Heart right ventricle (tissue), 16 donors: ENCODE measurements around the gene ZBTB25. TPM values are rescaled to one million over a fixed set of nuclear protein-coding genes. Genes with fewer than 3 reads are reported as not detected.

Experiments
- ATAC-seq, 8 donors: fragments of 200-7000 bp; cut with Tn5 transposase; one replicate each; pipeline ENCODE4 v1.9.1; 2020; ENCODE audit warnings: mild to moderate bottlenecking in 8 of 8, moderate library complexity in 8 of 8, moderate number of reproducible peaks in 1 of 8
- DNase-seq, 2 donors: peaks; one replicate each; pipeline ENCODE4 v3.0.0-alpha.2; 2020
- H3K27ac ChIP-seq, 10 donors: fragments of 200-600 bp; sonication (generic) in 2 of 10; one replicate each; pipeline versions ENCODE4 v1.5.0 to v1.8.0; 2020 to 2022; ENCODE audit warnings: mild to moderate bottlenecking in 3 of 10
- H3K27me3 ChIP-seq, 7 donors: fragments of 200-600 bp; one replicate each; pipeline ENCODE4 v1.8.0; 2021 to 2022; ENCODE audit warnings: mild to moderate bottlenecking in 2 of 7
- H3K36me3 ChIP-seq, 9 donors: fragments of 200-600 bp; sonication (generic) in 1 of 9; one replicate each; pipeline versions ENCODE4 v1.5.0 to v1.8.0; 2020 to 2022; ENCODE audit warnings: mild to moderate bottlenecking in 2 of 9
- H3K4me1 ChIP-seq, 9 donors: fragments of 200-600 bp; sonication (generic) in 1 of 9; one replicate each; pipeline versions ENCODE4 v1.5.0 to v1.8.0; 2020 to 2022; ENCODE audit warnings: mild to moderate bottlenecking in 4 of 9
- H3K4me3 ChIP-seq, 10 donors: fragments of 200-600 bp; sonication (generic) in 2 of 10; one replicate each; pipeline versions ENCODE4 v1.5.0 to v1.8.0; 2020 to 2022; ENCODE audit warnings: mild to moderate bottlenecking in 7 of 10, moderate library complexity in 2 of 10
- H3K9me3 ChIP-seq, 11 donors: fragments of 200-600 bp in 10 of 11; sonication (generic) in 2 of 11; one replicate each; pipeline versions ENCODE4 v1.5.0 to v1.8.0; 2013 to 2022; ENCODE audit warnings: mild to moderate bottlenecking in 2 of 11, control low read depth in 1 of 11, moderate library complexity in 1 of 11
- WGBS, 2 donors: extraction: QIAGEN DNeasy Blood & Tissue Kit; methylation state at CpG; one replicate each; pipeline ENCODE4 v1.1.7; 2013; ENCODE audit warnings: inconsistent platforms in 1 of 2; 5-methylcytosine and 5-hydroxymethylcytosine counted together
- intact Hi-C, 10 donors: fragments of 100-400 bp; cut with DNase I; formaldehyde crosslinking; loops; one replicate each; pipeline versions ENCODE4 v1.11.1 to v1.14.2; 2022
- polyA plus RNA-seq, 2 donors: library from polyadenylated mRNA; stranded (reverse); fragments of 200-250 nt; gene quantifications; one replicate each; pipeline ENCODE4 v1.2.3, GENCODE V29; 2013
- total RNA-seq, 10 donors: library from RNA; stranded (reverse); fragmentation: NEBNext Ultra II Directional in 3 of 10; extraction: Animal tissue kit (Norgen Biotek cat#: 25700) in 3 of 10; gene quantifications; one replicate each; pipeline versions ENCODE4 v1.2.1 to v1.2.4, GENCODE V29; 2021 to 2023
- TF ChIP-seq, protein P1 (sequence below), 9 donors: fragments of 200-600 bp; sonication (generic) in 2 of 9; IDR thresholded peaks; one replicate each; pipeline versions ENCODE4 v1.5.0 to v1.8.0; 2021 to 2022; ENCODE audit warnings: antibody characterized with exemption in 9 of 9, mild to moderate bottlenecking in 5 of 9, moderate library complexity in 1 of 9
- donor health status: Arrhythmogenic right ventricular cardiomyopathy.
- donor health status: ischemic (EF 13 %, LVEDD 7.1; RV severe dilation, severe dysfunction).
- donor health status: healthy with polysubstance abuse.
- donor health status: DM: no; HTN: yes; CAD: no.
- donor health status: DM: no; HTN: no; CAD: no.
- donor health status: ischemic (EF 25% LVEDD 6.9; RV normal size, moderate dysfunction).
- donor health status: ischemic (EF 25% LVEDD 5.7; RV mildly dilated, moderate dysfunction).
- donor health status: healthy.
- donor health status: DM: yes; HTN: yes; CAD: no.
- donor health status: Ischemic cardiomyopathy.
- donor health status: ischemic (EF 35%, LVEDD 5.7; RV mildly dilated, moderate dysfunction).
- donor health status: nonischemic (EF 11% LVEDD 7.7; RV severe dilation, severe dysfunction).
- donor health status: DM: yes; HTN: yes; CAD: no.
- donor health status: PGD.
- donor health status: ischemic (EF 29% LVEDD 5.4; RV normal size, mild dysfunction).
- donor health status: nonischemic (EF 23%, LVEDD 6.1; RV moderate dilation, normal function).

Gene ZBTB25
- total and polyA plus RNA-seq, 12 donors: 3.0 to 24.7 (median 20.3) TPM

DNA sequence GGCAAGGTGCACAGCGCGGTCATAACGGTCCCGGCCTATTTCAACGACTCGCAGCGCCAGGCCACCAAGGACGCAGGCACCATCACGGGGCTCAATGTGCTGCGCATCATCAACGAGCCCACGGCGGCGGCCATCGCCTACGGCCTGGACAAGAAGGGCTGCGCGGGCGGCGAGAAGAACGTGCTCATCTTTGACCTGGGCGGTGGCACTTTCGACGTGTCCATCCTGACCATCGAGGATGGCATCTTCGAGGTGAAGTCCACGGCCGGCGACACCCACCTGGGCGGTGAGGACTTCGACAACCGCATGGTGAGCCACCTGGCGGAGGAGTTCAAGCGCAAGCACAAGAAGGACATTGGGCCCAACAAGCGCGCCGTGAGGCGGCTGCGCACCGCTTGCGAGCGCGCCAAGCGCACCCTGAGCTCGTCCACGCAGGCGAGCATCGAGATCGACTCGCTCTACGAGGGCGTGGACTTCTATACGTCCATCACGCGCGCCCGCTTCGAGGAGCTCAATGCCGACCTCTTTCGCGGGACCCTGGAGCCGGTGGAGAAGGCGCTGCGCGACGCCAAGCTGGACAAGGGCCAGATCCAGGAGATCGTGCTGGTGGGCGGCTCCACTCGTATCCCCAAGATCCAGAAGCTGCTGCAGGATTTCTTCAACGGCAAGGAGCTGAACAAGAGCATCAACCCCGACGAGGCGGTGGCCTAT, 37.8 kb upstream of the ZBTB25 start:
- Histone ChIP-seq H3K4me1 (peaks cover 0 to 35% (median 16%) of the 10 kb centered on the region in 9 donors), H3K27me3 (peaks cover 0 to 44% (median 4%) of the 10 kb centered on the region in 7 donors), H3K36me3 (no peaks in the 10 kb centered on the region), H3K4me3 (peak overlapping the region in 9 of 10 donors; percentile 21 to 75 (median 71)), H3K9me3 (peaks cover 0 to 13% (median 0%) of the 10 kb centered on the region in 11 donors), H3K27ac (no peak overlapping the region)
- no peak for ATAC-seq
- TF ChIP-seq, protein P1, sequence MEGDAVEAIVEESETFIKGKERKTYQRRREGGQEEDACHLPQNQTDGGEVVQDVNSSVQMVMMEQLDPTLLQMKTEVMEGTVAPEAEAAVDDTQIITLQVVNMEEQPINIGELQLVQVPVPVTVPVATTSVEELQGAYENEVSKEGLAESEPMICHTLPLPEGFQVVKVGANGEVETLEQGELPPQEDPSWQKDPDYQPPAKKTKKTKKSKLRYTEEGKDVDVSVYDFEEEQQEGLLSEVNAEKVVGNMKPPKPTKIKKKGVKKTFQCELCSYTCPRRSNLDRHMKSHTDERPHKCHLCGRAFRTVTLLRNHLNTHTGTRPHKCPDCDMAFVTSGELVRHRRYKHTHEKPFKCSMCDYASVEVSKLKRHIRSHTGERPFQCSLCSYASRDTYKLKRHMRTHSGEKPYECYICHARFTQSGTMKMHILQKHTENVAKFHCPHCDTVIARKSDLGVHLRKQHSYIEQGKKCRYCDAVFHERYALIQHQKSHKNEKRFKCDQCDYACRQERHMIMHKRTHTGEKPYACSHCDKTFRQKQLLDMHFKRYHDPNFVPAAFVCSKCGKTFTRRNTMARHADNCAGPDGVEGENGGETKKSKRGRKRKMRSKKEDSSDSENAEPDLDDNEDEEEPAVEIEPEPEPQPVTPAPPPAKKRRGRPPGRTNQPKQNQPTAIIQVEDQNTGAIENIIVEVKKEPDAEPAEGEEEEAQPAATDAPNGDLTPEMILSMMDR (IDR thresholded peaks at IDR 0.05): no peak
- peak in 1 of 2 donors; percentile 11 for DNase-seq
- intact Hi-C loops: loop anchor here in 9 of 10 donors (2.0 to 10.0 kb wide), 4 partner anchors 93 to 233 kb away; no protein-coding TSS in a partner anchor
- WGBS, 2 donors: 15% methylated on average over 73 of the region's 73 CpGs

DNA sequence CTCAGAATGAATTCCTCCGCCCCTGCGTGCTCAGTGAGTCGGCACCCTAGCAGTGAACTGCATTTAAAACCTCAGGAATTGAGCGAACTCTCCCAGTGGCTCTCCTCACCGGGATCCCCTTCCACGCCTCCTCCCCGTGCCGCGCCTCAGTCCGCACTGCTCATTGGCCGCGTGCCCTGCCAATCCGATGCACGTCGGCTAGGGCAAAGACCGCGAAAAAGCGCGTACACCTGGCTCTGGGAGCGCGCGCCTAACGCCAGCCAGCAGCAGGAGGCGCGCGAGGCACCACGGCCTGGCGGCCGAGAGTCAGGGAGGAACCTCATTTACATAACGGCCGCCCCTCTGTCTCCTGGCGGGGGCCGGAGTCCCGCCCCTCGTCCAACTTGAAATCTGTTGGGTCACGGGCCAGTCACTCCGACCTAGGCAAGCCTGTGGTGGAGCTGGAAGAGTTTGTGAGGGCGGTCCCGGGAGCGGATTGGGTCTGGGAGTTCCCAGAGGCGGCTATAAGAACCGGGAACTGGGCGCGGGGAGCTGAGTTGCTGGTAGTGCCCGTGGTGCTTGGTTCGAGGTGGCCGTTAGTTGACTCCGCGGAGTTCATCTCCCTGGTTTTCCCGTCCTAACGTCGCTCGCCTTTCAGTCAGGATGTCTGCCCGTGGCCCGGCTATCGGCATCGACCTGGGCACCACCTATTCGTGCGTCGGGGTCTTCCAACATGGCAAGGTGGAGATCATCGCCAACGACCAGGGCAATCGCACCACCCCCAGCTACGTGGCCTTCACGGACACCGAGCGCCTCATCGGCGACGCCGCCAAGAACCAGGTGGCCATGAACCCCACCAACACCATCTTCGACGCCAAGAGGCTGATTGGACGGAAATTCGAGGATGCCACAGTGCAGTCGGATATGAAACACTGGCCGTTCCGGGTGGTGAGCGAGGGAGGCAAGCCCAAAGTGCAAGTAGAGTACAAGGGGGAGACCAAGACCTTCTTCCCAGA, 36.9 kb upstream of the ZBTB25 start, which contains the start of gene HSPA2:
Gene HSPA2 (plus strand): TSS at position 534 of the 995 bp plus-strand sequence. CDS start 109 bp downstream, at position 643.
- Histone ChIP-seq H3K4me3 (peak within 1 kb of the TSS; percentile 41 to 75 (median 70)), H3K27me3 (peaks cover 0 to 44% (median 4%) of the 10 kb centered on the region in 7 donors), H3K9me3 (peaks cover 0 to 13% (median 0%) of the 10 kb centered on the region in 11 donors), H3K4me1 (peaks cover 0 to 35% (median 16%) of the 10 kb centered on the region in 9 donors), H3K27ac (peak within 1 kb of the TSS; percentile 12 to 84 (median 82)), H3K36me3 (no peaks in the 10 kb centered on the region)
- ATAC-seq: peak; percentile 97 to 99 (median 98)
- peak; percentile 99 for DNase-seq
- intact Hi-C loops: loop anchor here in 9 of 10 donors (2.0 to 10.0 kb wide), 4 partner anchors 94 to 234 kb away; no protein-coding TSS in a partner anchor
- 5 to 8% methylated on average over 79 of the region's 79 CpGs for WGBS, 2 donors
- TF ChIP-seq, protein P1 (IDR thresholded peaks at IDR 0.05): peak; percentile 63 to 99 (median 89)

DNA sequence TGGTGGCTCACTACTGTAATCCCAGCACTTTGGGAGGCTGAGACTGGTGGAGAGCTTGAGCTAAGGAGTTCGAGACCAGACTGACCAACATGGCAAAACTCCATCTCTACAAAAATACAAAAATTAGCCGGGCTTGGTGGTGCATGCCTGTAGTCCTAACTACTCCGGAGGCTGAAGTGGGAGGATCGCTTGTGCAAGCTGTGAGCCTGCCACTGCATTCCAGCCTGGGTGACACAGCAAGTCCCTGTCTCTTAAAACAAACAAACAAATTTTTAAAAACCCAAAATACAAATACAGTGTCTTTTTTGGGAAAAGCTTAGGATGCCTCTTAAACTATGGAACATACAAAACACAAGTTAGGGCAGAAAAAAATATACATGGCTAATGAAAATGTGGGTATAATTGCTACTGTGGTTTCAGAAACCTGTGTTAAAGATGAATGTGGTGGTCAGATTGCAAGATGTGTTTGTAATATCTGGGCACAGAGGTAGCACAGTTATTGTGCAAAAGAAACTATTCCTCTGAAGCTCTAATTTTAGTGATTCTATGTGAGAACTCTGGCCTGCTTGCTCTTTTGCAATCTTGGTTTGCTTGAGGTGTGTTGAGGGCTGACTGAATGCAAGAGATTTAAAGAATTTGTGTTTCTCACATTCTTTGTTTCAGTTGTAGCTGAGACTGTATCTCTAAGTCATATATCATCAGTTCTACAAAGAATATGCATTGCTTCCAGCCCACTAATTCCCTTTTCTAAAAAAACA, 33.0 kb upstream of the ZBTB25 start:
- Histone ChIP-seq H3K4me3 (no peak overlapping the region), H3K4me1 (peaks cover 0 to 21% (median 16%) of the 10 kb centered on the region in 9 donors), H3K36me3 (no peaks in the 10 kb centered on the region), H3K9me3 (peaks cover 0 to 9% (median 0%) of the 10 kb centered on the region in 11 donors), H3K27me3 (peaks cover 0 to 13% (median 4%) of the 10 kb centered on the region in 7 donors), H3K27ac (no peak overlapping the region)
- ATAC-seq (no peak), DNase-seq (no peak)
- intact Hi-C loops: loop anchor here in 1 of 10 donors (10.0 kb wide), 1 partner anchor 98 kb away; no protein-coding TSS in a partner anchor
- TF ChIP-seq, protein P1 (IDR thresholded peaks at IDR 0.05): no peak
- 81 to 83% methylated on average over 4 of the region's 4 CpGs for WGBS, 2 donors
